ENCODE data around the gene SUPT3H.

GRCh38 chr6:44898296-44898930, 479.3 kb downstream of the SUPT3H start:
- TF ChIP-seq CTCF (IDR thresholded peaks at IDR 0.05; ENCODE audit: low read depth, low read length) (no peak), POLR2A (IDR thresholded peaks at IDR 0.05; ENCODE audit: extremely low read depth, insufficient read length) (no peak), MAX (IDR thresholded peaks at IDR 0.05; ENCODE audit: low read depth, low read length) (no peak), MYC (IDR thresholded peaks at IDR 0.05; ENCODE audit: low read depth, low read length) (no peak)
